PC-9 (cell line): ENCODE data around the gene SEL1L. TPM values are rescaled to one million over a fixed set of nuclear protein-coding genes. Genes with fewer than 3 reads are reported as not detected.

Experiments
- BruUV-seq: library from RNA; stranded (reverse); fragments of 400-500 nt; replicated peaks from 2 replicates; lab custom pipeline; 2021; lab: Mats Ljungman, UMichigan
- CTCF ChIA-PET: fragments of 300-600 bp; sonication (Branson Sonifier 250); formaldehyde crosslinking; loops from one replicate; lab custom pipeline; 2022; ENCODE audit warnings: antibody characterized with exemption; lab: Charles Lee
- POLR2A ChIA-PET: fragments of 300-600 bp; sonication (Branson Sonifier 250); formaldehyde crosslinking; loops from one replicate; lab custom pipeline; 2022; ENCODE audit warnings: antibody characterized with exemption; ENCODE audit not compliant: unreplicated experiment; lab: Charles Lee
- DNase-seq, 2 experiments: peaks; one replicate each; pipeline versions ENCODE4 v3.0.0 to v3.0.0-alpha.2; 2015 to 2022; ENCODE audit warnings: mixed read lengths in 1 of 2
- H2AFZ ChIP-seq: fragments of 200-600 bp; sonication (generic); 2 replicates; pipeline ENCODE4 v1.8.1; 2017; ENCODE audit warnings: antibody characterized with exemption
- H3F3A ChIP-seq: fragments of 200-600 bp; sonication (generic); 2 replicates; pipeline ENCODE4 v1.8.1; 2017; ENCODE audit warnings: antibody characterized with exemption, mild to moderate bottlenecking, low read depth; ENCODE audit not compliant: insufficient read depth
- H3K27ac ChIP-seq: fragments of 200-600 bp; sonication (generic); 2 replicates; pipeline ENCODE4 v1.6.1; 2016; ENCODE audit warnings: mixed run types
- H3K27me3 ChIP-seq: fragments of 200-600 bp; sonication (generic); 2 replicates; pipeline ENCODE4 v1.6.1; 2016; ENCODE audit warnings: low read depth, mixed run types; ENCODE audit not compliant: insufficient read depth
- H3K36me3 ChIP-seq: fragments of 200-600 bp; sonication (generic); 2 replicates; pipeline ENCODE4 v1.6.1; 2016; ENCODE audit warnings: low read depth, mixed run types
- H3K4me1 ChIP-seq: fragments of 200-600 bp; sonication (generic); replicated peaks from 2 replicates; pipeline ENCODE4 v1.6.1; 2016; ENCODE audit warnings: mixed run types; ENCODE audit not compliant: insufficient read depth
- H3K4me2 ChIP-seq: fragments of 200-600 bp; sonication (generic); 2 replicates; pipeline ENCODE4 v1.6.1; 2017; ENCODE audit warnings: mixed run types
- H3K4me3 ChIP-seq: fragments of 200-600 bp; sonication (generic); 2 replicates; pipeline ENCODE4 v1.6.1; 2016; ENCODE audit warnings: mixed run types
- H3K79me2 ChIP-seq: fragments of 200-600 bp; sonication (generic); 2 replicates; pipeline ENCODE4 v1.6.1; 2017; ENCODE audit warnings: low read depth, mixed run types
- H3K9me2 ChIP-seq: fragments of 200-600 bp; sonication (generic); 2 replicates; pipeline ENCODE4 v1.8.1; 2017; ENCODE audit warnings: mild to moderate bottlenecking; ENCODE audit not compliant: insufficient read depth
- H3K9me3 ChIP-seq: fragments of 200-600 bp; sonication (generic); 2 replicates; pipeline ENCODE4 v1.8.1; 2016; ENCODE audit warnings: low read depth; ENCODE audit not compliant: insufficient read depth
- H4K20me1 ChIP-seq: fragments of 200-600 bp; sonication (generic); 2 replicates; pipeline ENCODE4 v1.8.1; 2017; ENCODE audit not compliant: insufficient read depth
- CTCF ChIP-seq: fragments of 200-600 bp; sonication (generic); conservative IDR thresholded peaks from 2 replicates; pipeline ENCODE4 v1.6.1; 2017; ENCODE audit warnings: mixed run types, antibody characterized with exemption, mild to moderate bottlenecking, moderate library complexity
- EZH2 ChIP-seq: fragments of 200-600 bp; sonication (generic); IDR thresholded peaks from 2 replicates; pipeline ENCODE4 v1.8.0; 2017; ENCODE audit warnings: antibody characterized with exemption, low read depth
- intact Hi-C: fragments of 100-400 bp; cut with micrococcal nuclease; formaldehyde crosslinking; loops from one replicate; pipeline ENCODE4 v1.10.0; 2022; ENCODE audit not compliant: unreplicated experiment
- total RNA-seq: library from RNA; stranded (reverse); gene quantifications from 2 replicates; pipeline ENCODE4 v1.2.3, GENCODE V29; 2021

The SEL1L gene
- total RNA-seq, 1 experiment from 2014 or later = 14.6 TPM

DNA sequence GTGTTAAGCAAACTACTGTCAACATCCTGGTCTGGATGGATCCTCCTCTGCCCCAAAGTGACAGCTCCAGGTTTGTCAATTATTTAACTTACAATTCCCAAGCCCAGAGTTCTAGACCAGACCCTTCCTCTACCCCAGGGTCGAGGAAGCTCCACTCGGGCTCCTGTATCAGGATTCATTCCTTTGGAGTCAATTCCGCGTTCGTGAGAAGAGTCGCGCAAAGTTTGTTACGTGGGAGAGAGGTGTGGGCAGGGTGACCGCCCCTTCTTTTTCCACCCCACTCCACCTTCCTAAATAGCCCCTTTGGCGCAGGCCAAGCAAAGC, 479 bp downstream of the SEL1L start:
- ChIA-PET CTCF (no interaction called here), POLR2A (no interaction called here)
- no peaks in the 10 kb centered on the region for H3F3A ChIP-seq
- no peaks in the 10 kb centered on the region for H4K20me1 ChIP-seq
- H3K4me1 ChIP-seq = peaks cover 9% of the 10 kb centered on the region; the same call in 1 of the 2 replicates
- peak overlapping the region; percentile 88 for H3K4me2 ChIP-seq
- intact Hi-C loops = no loop called here
- peak overlapping the region; percentile 92 for H3K4me3 ChIP-seq
- no peaks in the 10 kb centered on the region for H3K9me2 ChIP-seq
- no peaks in the 10 kb centered on the region for H3K36me3 ChIP-seq
- peak overlapping the region; percentile 77 for H2AFZ ChIP-seq
- DNase-seq = no peak
- H3K27ac ChIP-seq = peak overlapping the region; percentile 35; the same call in 1 of the 2 replicates
- H3K9me3 ChIP-seq = no peaks in the 10 kb centered on the region
- TSS peak; percentile 56 for BruUV-seq
- no peaks in the 10 kb centered on the region for H3K27me3 ChIP-seq
- TF ChIP-seq CTCF (no peak), EZH2 (no peak)
- peaks cover 29% of the 10 kb centered on the region for H3K79me2 ChIP-seq

DNA sequence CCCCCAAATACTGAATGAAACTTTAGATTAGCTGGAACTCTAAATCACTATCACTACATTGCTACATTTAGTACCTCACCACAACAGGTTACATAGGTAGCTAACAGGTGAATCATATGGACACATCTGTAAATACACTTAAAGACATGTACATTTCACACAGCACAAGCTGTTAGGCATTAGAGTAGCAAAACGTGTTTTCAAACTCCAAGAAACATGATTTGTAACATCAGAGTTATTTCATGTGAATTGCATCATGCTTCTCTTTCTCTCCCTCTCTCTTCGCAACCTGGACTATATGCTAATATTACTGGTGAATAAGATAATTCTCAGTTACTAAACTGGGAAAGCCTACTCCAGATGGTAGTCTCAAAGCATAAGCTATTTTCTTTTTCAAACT, 4.3 kb downstream of the SEL1L start:
- H3K27ac ChIP-seq = peak overlapping the region; percentile 57
- H3K4me1 ChIP-seq = peaks cover 9% of the 10 kb centered on the region; the same call in 1 of the 2 replicates
- no peak overlapping the region for H3K4me2 ChIP-seq
- H3K4me3 ChIP-seq = no peak overlapping the region
- H4K20me1 ChIP-seq = no peaks in the 10 kb centered on the region
- TF ChIP-seq EZH2 = no peak
- no peak for TF ChIP-seq CTCF
- CTCF ChIA-PET = no interaction called here
- no TSS peak for BruUV-seq
- H3K79me2 ChIP-seq = peaks cover 29% of the 10 kb centered on the region
- H3K9me3 ChIP-seq = no peaks in the 10 kb centered on the region
- H3F3A ChIP-seq = no peaks in the 10 kb centered on the region
- H3K9me2 ChIP-seq = no peaks in the 10 kb centered on the region
- no peaks in the 10 kb centered on the region for H3K36me3 ChIP-seq
- H3K27me3 ChIP-seq = no peaks in the 10 kb centered on the region
- intact Hi-C loops = no loop called here
- DNase-seq = no peak
- POLR2A ChIA-PET = no interaction called here
- no peak overlapping the region for H2AFZ ChIP-seq

- no peaks in the 10 kb centered on the region for H3K9me3 ChIP-seq
- H3K79me2 ChIP-seq = peaks cover 3% of the 10 kb centered on the region; the same call in 1 of the 2 replicates
- ChIA-PET CTCF (no interaction called here), POLR2A (no interaction called here)
- DNase-seq = no peak
- no TSS peak for BruUV-seq
- TF ChIP-seq EZH2 (no peak), CTCF (no peak)
- H3K4me2 ChIP-seq = no peak overlapping the region
- no peak overlapping the region for H3K4me3 ChIP-seq
- no peaks in the 10 kb centered on the region for H3K27me3 ChIP-seq
- H2AFZ ChIP-seq = no peak overlapping the region
- H3F3A ChIP-seq = no peaks in the 10 kb centered on the region
- intact Hi-C loops = no loop called here
- no peaks in the 10 kb centered on the region for H4K20me1 ChIP-seq
- no peak overlapping the region for H3K27ac ChIP-seq
- no peaks in the 10 kb centered on the region for H3K9me2 ChIP-seq
- no peaks in the 10 kb centered on the region for H3K36me3 ChIP-seq
- no peaks in the 10 kb centered on the region for H3K4me1 ChIP-seq
Observed at GRCh38 chr14:81525129-81525528, 8.5 kb downstream of the SEL1L start.
